Bronchial epithelial cell (primary cell): ENCODE measurements around the gene PAQR8. TPM values are rescaled to one million over a fixed set of nuclear protein-coding genes. Genes with fewer than 3 reads are reported as not detected.

Source experiments
- DNase-seq: peaks from one replicate; pipeline ENCODE4 v3.0.0-alpha.2; 2010; ENCODE audit warnings: low read depth
- FAIRE-seq: peaks from 2 replicates; lab custom pipeline; 2011; peaks lifted over from hg19 to GRCh38; lab: Jason Lieb, UNC
- H3K27me3 ChIP-seq: 2 replicates; pipeline ENCODE4 v1.5.1; 2011; ENCODE audit warnings: low read length; ENCODE audit not compliant: control insufficient read depth, insufficient read depth
- H3K36me3 ChIP-seq: 2 replicates; pipeline ENCODE4 v1.5.1; 2011; ENCODE audit warnings: low read length; ENCODE audit not compliant: control insufficient read depth, insufficient read depth
- H3K4me3 ChIP-seq: 2 replicates; pipeline ENCODE4 v1.5.1; 2011; ENCODE audit warnings: mild to moderate bottlenecking, low read depth, low read length, control low read depth
- total RNA-seq: library from RNA; depleted of rRNA; stranded (reverse); fragments of >200 nt; gene quantifications from 2 replicates; pipeline ENCODE4 v1.2.1, GENCODE V29; 2014
- TF ChIP-seq, protein P1 (sequence below): IDR thresholded peaks from 2 replicates; pipeline ENCODE4 v1.5.1; 2011; ENCODE audit warnings: mild to moderate bottlenecking, moderate library complexity, low read length, control low read depth, inconsistent platforms; ENCODE audit not compliant: insufficient read depth, severe bottlenecking

PAQR8 gene
- total RNA-seq, 1 donor from 2014 or later: 1.3 TPM

DNA sequence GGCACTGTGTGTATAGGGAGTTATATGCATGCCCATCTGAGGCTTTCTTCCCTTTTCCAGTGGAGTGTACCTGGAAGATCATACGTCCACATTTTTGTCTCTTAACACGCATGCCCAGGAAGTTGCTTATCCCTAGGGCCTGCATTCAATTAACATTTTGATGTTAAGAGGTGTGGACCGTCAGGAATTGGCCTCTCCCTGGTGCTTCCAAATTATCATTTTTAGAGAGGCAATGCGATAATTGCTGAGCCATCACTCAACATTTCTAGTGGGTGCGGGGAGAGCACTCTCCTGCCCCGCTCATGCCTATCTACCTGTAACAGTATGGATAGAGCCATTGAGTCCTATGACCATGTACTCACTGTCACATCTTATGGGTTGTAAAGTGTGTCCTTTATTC is 37.8 kb upstream of the PAQR8 start:
- TF ChIP-seq, protein P1, sequence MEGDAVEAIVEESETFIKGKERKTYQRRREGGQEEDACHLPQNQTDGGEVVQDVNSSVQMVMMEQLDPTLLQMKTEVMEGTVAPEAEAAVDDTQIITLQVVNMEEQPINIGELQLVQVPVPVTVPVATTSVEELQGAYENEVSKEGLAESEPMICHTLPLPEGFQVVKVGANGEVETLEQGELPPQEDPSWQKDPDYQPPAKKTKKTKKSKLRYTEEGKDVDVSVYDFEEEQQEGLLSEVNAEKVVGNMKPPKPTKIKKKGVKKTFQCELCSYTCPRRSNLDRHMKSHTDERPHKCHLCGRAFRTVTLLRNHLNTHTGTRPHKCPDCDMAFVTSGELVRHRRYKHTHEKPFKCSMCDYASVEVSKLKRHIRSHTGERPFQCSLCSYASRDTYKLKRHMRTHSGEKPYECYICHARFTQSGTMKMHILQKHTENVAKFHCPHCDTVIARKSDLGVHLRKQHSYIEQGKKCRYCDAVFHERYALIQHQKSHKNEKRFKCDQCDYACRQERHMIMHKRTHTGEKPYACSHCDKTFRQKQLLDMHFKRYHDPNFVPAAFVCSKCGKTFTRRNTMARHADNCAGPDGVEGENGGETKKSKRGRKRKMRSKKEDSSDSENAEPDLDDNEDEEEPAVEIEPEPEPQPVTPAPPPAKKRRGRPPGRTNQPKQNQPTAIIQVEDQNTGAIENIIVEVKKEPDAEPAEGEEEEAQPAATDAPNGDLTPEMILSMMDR: no peak
- FAIRE-seq (no peak), DNase-seq (no peak)
- no peaks in the 10 kb centered on the region for H3K27me3 ChIP-seq
- H3K36me3 ChIP-seq: no peaks in the 10 kb centered on the region
- H3K4me3 ChIP-seq: no peak overlapping the region

DNA sequence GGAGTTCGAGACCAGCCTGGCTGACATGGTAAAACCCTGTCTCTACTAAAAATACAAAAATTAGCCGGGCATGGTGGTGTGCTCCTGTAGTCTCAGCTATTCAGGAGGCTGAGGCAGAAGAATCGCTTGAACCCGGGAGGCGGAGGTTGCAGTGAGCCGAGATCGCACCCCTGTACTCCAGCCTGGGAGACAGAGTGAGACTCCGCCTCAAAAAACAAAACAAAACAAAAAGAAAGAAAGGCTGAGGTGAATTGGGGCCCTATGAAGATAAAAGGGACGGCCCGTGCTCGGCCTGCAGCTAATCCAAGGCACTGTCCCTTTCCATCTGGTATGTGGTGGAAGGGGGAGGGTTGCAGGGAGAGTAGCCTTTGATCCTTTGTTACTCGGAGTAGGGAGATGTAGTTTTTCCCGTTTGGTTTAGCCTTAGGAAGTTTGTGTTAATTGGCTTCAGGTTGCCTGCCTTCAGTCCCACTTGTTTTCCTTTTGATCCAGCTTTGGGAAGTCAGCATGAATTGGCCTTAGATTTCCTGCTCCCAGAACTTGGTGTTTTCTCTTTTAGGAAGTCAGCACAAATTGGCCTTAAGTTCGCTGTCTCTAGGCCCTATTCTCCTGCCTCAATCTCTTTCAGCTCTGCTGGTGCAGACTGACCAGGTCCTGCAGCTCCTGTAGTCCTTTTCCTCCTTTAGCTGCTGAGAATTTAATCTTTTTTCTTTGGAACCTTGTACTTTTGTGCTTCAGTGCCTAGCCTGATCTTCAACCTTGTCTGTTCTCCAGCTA is 36.1 kb upstream of the PAQR8 start:
- TF ChIP-seq, protein P1: no peak
- H3K4me3 ChIP-seq: no peak overlapping the region
- no peak for DNase-seq
- H3K36me3 ChIP-seq: no peaks in the 10 kb centered on the region
- FAIRE-seq: no peak
- no peaks in the 10 kb centered on the region for H3K27me3 ChIP-seq

DNA sequence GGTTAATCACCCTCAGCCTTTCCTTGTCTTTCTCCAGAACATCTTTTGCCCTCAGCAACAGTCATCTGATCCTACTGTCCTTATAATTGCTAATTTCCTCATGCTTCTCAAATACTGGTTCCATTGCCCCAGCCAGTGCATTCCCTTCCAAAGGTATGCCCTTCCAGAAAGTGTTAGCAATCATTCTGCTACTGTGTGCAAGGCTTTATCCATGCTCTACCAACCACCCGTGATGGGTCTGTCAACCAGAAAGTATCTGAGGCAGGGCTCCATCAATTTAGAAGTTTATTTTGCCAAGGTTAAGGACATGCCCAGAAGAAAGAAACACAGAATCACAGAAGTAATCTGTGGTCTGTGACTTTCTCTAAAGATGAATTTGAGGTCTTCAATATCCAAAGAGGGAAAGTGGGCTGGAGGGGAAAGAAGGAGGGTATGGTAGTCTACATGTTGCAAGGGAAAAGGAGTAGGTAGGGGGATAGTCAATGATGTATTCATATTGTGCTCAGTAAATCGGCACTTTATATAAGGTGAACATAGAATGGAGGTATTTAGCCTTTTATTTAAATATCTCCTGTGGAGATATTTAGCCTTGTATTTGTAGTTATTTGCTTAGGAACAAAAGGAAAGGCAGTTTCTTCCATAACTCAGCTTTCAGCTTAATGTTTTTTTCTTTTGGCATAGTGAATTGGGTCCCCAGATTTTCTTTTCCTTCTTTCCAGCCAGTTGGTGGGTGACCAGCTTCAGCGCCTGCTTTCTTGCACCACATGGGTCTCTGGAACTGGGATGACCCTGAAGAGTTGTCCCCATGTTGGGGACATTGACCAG is 35.2 kb upstream of the PAQR8 start:
- TF ChIP-seq, protein P1: no peak
- H3K4me3 ChIP-seq: no peak overlapping the region
- H3K27me3 ChIP-seq: no peaks in the 10 kb centered on the region
- DNase-seq: no peak
- FAIRE-seq: no peak
- no peaks in the 10 kb centered on the region for H3K36me3 ChIP-seq

DNA sequence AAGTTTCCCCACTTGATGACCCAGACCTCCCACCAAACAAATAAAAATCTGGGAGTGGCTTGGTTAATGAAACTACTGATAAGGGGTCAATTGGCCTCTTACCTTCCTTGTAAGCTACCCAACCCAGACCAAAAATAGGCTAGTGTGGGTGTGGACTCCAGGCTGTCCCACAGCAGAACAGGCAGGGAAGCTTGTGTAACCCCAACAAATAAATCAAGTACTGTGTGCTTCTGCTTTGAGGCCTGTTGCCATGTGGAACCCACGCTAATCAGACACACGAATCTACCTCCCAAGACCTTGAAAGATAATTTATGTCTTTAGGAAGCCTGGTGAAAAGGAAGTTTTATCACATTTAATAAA is 33.7 kb upstream of the PAQR8 start:
- Histone ChIP-seq H3K36me3 (no peaks in the 10 kb centered on the region), H3K27me3 (no peaks in the 10 kb centered on the region), H3K4me3 (no peak overlapping the region)
- FAIRE-seq: no peak
- DNase-seq: no peak
- TF ChIP-seq, protein P1: no peak

DNA sequence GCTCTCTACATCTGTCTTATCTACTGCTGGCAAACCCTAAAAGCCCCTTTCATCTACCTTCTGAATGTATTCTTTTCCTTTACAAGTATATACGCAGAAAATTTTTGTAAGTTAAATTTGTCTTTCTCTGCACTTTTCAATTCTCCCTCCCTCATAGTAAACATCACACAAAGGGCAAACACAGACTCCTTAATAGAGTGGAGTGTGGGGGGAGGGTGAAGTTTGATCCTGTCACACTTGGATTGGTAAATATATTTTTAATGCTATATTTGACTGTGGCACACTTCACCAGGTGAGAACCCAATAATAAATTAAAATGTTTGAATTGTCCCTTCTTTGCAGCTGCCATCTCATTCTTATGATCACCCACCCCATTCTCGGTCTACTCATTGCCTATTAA is 33.2 kb upstream of the PAQR8 start:
- H3K36me3 ChIP-seq: no peaks in the 10 kb centered on the region
- no peak overlapping the region for H3K4me3 ChIP-seq
- H3K27me3 ChIP-seq: no peaks in the 10 kb centered on the region
- FAIRE-seq (no peak), DNase-seq (no peak)
- TF ChIP-seq, protein P1: no peak
